COLO668 (cell line): ENCODE results near the gene RASD2.
A peak's percentile ranks its signal among the peaks of the same experiment; 100 is the strongest.

ENCODE experiments used
- DNase-seq: peaks from one replicate; lab custom pipeline; 2025; ENCODE audit not compliant: unreplicated experiment; lab: John Stamatoyannopoulos, UW

The RASD2 gene

DNA sequence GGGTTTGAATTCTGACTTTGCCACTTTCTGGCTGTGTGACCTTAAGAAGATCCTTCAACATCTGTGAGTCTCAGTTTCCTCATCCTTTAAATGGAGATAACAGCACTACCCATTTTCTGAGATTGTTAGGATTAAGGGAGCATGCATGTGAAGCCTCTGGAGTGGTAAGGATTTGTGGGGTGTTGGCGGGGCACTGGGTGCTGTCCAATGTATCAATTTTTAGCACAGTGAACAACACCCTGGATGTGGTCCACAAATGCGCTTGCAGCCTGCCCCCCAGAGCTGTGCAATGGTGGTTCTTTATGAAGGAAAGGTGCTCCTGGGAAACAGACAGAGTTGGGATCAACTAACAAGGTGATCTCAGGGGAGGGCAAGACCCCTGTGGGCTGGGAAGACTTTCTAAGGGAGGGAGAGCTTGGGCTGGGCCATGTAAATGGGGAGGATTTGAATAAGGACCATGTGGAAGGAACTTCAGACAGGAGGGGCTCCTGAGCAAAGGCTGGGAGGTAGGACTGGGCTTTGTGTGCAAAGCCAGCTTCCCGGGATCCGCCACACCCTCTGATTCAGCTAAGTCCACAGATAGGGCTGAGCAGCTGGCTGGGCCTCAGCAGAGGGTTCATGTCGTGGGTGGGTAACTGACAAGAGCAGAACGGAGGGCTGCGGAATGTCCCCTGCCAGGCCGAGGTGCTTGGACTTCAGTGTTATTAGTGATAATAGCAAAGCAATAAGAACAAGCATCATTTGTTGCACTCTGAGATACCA is 22.7 kb upstream of the RASD2 start:
- DNase-seq: peak; percentile 46

DNA sequence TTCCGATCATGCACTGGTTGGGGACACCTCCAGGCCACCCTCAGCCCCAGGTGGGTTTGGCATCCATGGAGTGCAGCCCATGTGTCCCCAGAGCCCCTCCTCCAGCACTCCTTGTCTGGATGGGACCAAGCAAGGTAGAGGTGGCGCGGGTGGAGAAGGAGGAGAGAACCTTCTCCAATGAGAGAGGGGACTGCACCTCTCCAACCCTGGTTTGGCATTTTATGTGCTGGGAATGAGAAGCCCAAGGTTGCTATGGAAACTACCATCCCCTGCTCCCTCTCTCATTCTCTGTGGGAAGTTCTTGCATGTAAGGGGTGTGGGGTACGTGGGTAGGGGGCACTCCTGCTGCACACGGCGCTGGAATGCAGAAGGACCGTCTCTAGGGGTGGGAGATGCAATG is 21.8 kb upstream of the RASD2 start:
- DNase-seq: no peak

DNA sequence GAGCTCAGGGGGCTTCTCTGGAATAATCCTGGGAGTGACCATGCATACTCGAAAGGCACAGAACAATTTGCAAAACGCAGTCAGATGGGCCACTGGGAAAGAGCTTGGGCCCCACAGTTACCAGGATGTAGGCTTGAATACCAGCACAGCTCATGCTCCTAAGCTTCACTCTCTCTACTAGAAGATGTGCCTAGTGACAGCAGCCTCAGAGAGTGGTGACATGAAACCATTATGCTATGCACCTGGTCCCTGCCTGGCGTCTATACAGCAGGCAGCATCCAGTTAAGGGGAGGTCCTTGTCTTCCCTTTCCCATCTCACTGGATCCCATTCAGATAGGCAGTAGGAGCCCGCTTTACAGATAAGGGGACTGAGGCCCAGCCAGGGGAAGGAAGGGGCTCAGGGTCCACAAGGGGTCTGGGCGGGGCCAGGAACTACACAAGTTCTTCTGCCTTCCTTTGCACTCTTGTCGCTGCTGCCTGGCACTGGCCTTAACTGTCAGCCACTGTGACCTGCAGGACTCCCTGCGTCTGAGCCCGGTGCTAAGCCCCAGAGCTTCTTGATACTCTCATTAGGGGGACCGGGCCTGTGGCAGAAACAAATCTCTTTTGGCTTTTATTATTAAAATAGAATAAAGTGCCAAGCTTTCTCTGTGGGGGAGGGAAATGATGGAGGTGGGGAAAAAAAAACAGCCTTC is 21.2 kb upstream of the RASD2 start:
- DNase-seq: no peak

DNA sequence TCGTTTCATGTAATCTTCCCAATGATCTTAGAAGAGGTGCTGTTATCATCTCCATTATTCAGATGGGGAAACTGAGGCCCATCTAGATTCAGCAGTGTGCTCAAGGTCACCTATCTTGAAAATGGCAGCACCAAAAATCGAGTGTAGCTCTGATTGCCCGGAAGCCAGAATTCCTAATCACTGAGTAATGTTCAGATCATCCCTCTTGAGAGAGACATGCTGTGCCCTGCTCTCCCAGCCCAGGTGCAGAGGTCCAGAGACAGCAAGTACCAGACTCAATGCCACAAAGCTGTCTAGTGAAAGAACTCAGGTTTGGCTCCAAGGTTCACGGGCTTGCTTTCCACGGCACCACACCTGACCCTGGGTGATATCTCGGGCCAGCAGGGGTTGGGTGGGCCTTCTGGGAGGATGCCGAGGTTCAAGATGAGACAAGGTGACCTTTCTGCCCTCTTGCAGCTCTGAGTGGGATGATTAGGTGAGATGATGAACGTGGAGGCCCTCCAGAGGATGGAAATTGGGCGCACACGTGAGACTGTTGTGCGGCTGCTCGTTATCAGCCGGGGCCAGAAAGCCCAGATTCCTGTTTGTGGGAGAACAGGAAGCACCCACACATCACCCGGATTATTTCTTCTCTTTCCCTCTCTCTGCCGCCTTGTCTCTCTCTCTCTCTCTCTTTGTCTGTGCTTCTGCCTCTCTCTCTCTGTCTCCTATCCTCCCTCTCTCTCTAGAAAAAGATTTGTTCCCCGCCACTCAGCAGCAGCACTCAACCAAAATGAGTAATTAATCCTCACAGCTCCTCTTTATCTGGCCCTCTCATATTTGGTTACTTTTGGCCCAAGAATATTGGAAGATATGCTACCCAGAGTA is 19.0 kb upstream of the RASD2 start:
- no peak for DNase-seq

DNA sequence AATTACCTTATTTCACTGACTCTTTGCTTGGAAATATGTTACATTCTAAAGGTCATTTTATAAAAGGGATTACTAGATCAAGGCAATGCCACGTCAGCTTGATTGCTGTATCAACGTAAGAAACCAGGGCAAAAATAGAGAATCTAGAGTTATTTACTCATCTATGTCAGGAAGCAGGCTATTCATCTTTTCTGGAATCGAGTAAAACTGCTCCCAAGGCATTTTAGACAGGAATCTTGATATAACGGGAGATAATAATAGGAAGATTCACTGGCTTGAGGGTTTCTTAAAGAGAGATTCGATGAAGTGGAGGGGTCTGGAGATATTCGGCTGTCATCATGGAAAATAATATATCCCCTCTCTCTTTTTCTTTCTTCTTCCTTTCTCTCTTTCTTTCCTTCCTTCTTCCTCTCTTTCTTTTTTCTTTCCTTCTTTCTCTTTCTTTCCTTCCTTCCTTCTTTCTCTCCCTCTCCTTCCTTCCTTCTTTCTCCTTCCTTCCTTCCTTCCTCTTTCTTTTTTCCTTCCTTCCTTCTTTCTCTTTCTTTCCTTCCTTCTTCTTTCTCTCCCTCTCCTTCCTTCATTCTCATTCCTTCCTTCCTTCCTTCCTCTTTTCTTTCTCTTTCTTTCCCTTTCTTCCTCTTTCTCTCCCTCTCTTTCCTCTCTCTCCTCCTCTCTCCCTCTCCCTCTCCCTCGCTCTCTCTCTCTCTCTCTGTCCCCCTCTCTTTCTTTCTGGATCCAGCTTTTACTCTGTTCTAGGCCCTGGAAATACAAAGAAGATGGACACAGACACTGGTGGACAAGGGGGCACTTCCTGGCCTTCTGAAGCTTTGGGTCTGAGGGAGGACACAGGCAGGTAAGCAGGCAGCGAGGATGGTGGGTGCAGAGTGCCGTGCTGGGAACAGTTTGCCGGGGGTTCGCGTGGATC is 18.1 kb upstream of the RASD2 start:
- DNase-seq: no peak

DNA sequence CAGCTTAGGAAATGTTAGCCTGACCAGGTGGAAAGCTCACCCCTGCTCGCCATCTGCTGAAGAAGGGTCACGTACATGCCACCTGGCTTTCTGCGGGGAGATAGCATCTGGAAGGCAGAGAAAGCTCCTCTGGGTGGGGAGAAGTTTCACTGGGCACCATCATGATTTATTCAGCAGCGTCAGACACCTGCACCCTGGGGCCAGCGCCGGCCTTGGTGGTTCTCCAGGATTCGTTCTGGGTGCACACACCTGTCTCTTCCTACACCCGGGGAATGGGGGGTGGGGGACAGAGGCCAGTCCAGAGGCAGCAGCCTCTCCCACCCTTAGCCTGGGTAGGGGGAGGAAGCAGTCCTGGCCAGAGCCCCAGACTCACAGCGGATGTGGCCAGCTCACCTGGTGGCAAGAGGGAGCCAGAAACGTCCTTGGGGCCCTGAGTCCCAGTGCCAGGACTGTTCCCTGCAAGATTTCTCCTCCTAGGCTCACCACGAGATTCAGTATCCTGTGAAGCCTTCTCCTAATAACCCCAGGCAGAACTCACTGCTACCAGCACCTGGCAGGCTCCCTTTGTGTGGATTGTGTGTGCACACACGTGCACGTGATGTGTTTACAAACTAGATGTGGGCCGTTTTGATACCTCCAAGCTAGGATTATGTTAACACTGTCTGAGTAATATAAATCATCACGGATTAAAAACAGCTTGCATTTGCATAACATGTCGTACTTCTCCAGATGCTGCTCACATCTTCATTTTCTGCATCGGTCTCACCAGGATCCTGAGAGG is 17.3 kb upstream of the RASD2 start:
- DNase-seq: peak; percentile 87

DNA sequence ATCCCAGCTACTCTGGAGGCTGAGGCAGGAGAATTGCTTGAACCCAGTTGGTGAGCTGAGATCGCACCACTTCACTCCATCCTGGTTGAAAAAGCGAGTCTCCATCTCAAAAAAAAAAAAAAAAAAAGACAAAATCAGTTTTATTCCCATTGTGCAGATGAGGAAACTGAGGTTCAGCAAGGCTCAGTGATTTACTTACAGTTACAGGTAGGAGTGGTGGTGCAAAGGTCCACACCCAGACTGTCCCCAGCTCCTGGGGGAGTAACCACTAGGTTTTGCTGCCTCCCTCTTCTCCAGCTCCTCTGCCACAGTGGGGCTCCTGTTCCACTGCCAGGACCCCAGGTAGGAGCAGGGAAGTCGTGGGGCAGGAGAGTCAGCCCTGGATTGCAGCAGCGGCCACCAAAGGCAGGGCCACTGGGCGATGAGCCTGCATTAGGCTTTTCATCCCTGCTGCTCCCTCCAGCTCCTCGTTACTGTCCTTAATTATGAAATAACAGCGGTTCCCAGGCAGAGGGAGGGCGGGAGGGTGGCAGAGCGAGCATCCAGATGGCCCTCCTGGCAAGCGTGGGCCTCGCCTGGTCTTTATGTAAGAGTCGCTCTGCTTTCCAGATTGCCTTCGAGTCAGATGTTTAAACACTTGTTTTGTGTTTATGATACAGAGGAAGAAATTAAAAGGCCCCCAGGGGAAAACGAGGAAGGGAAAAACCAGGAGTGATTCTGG is 15.5 kb upstream of the RASD2 start:
- peak; percentile 62 for DNase-seq

DNA sequence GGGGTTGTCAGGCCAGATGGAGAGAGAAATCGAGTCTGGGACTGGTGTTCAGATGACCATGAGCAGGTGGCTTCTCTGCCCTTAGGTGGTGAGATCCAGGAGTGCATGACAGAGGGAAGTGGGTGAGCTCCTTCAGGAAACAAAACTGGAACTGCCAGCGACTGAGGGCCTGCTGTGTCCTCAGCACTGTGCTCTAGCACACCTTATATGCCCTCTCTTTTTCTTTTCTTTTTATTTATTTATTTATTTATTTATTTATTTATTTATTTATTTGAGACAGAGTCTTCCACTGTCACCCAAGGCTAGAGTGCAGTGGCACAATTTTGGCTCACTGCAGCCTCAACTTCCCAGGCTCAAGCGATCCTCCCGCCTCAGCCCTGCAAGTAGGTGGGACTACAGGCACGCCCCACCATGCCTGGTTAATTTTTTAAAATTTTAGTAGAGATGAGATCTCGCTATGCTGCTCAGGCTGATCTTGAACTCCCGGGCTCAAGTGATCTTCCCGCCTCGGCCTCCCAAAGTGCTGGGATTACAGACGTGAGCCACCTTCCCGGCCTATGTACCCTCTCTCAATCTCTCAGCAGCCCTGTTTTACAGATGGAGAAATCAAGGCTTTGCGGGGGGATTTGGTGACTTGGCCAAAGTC is 14.8 kb upstream of the RASD2 start:
- DNase-seq: peak; percentile 62

DNA sequence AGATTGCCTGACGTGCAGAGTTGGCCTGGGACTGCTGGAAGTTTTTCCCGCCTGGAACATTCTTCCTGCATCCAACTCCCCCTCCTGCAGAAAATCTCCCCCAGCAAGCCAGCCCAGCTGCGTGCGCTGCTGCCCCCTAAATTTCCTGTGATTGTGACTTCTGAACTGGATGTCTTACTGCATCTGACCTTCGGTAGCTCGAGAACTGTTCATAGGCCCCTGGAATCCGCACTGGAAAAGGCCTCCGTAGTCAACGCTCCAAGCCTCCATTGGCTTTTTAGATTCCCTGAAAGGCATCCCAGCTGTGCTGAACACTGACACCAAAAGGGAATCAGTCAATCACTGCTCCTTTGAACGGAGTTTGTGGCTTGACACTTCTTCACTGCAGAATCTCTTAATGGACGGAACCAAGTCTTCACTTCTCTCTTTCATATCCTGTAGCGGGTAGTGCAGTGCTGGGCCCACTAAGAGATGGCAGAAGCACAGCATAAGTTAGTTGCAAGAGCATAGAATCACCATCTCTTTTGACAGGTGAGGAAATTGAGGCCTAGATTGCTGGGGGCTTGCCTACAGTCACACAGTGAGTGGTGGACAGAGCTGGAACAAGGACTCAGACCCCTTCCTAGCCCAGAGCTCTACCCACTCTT is 14.2 kb upstream of the RASD2 start:
- no peak for DNase-seq

DNA sequence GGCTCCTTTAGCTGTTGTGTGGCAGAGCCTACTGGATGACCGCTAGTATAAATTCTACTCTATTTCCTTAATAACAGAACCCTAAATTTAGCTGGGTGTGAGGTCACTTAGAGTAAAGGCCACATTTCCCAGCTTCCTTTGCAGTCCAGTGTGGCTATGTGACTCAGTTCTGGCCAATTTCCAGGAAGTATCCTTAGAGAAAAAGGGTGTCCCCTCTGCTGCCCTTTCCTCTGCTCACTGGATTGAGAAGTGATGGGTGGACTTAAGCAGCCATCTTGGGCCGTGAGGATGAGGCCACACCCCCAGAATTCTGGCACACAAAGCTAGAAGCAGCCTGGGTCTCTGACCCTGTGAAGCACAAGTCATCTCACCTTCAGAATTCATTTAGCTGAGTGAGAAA is 11.7 kb upstream of the RASD2 start:
- no peak for DNase-seq

DNA sequence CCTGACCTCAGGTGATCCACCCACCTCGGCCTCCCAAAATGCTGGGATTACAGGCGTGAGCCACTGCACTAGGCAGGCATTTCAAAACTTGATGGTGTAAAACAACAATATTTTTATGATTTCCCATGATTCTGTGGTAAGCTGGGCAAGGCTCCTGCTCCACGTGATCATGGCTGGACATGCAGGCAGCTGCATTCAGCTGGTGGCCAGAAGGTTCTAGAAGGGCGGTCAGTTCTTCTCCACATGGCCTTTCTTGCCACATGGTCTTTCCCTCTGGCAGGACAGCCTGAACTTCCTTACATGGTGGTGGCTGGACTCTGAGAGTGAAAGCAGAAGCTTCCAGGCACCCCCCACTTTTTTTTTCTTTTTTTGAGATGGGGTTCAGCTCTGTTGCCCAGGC is 9.9 kb upstream of the RASD2 start:
- DNase-seq: no peak

DNA sequence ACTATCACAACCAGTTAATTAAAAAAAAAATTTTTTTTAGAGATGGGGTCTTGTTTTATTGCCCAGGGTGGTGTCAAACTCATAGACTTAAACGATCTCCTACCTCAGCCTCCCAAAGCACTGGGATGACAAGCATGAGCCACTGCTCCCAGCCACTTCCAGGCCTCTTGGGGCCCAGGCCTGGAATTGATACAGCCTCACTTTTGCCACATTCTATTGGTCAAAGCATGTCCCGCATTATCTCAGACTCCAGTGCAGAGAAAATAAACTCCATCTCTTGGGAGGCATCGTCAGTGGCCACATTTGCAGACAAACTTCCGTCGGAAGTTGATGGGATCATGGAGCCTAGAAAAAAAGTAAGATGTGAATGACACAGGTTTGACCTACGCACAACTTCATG is 9.4 kb upstream of the RASD2 start:
- no peak for DNase-seq

DNA sequence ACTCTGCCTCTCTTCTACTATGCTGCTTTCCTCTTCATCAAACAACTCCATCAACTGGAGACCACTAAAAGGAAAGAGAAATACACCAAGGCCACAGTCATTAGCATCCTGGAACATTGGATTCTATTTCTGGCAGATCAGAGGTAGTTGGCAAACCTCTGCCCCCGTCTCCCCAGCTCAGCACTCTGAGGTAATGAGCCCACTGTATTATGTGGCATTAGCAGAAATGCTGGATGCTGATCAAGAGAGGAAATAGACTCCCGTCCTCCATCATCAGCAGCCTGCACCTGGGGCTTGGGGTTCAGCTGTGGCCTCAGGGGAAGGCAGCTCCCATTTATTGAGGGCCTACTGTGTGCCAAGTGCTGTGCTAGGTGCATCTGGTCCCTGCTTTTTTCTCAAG is 9.0 kb upstream of the RASD2 start:
- DNase-seq: no peak

DNA sequence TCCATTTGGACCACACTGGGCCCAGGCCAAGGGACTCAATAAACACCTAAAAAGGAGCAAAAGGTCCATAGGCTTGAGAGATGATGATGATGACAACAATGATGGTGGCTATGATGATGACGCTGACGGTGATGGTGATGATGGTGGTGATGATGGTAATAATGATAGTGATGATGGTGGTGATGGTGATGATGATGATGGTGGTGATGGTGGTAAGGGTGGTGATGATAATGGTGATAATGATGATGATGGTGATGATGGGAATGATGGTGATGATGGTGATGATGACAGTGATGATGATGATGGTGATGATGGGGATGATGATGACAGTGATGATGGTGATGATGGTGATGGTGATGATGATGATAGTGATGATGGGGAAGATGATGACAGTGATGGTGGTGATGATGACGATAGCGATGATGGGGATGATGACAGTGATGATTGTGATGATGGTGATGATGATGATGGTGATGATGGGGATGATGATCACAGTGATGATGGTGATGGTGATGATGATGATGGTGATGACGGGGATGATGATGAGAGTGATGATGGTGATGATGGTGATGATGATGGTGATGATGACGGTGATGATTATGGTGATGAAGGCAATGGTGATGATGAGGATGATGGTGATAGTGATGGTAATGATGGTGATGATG is 7.1 kb upstream of the RASD2 start:
- no peak for DNase-seq

DNA sequence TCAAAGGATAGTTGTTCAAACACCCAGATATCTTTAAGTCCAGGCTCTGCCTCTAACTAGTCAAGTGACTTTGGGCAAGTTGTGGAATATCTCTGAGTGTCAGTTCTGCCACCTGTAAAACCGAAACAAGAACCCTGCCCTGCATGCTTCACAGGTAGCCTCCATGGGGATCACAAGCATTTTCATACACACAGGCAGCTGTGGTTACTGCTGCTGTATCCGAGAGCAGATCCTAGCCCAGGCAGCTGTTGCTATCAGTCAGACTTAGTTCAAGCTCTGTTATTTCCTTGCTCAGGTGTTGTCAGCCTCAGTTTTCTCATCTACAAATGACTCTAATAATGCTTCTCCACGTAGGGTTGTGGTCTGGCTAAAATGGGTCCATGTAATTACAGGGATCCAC is 6.5 kb upstream of the RASD2 start:
- DNase-seq: no peak

DNA sequence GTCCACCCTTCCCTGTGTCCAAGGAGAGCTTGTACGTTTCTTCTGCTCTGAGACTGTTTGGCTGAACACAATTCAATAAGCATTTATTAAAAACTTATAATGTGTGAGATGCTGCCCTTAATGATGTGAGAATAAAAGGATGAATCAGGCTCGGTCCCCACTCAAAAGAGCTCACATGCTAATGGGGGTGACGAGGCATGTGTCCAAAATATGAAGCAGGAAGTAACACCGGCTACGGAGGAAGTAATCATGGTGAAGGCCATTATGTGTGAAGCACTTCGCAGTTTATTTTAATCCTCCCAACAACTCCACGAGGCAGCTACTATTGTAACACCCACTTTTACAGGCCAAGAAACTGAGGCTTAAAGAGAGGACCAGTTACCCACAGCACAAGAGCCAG is 3.4 kb upstream of the RASD2 start:
- no peak for DNase-seq

DNA sequence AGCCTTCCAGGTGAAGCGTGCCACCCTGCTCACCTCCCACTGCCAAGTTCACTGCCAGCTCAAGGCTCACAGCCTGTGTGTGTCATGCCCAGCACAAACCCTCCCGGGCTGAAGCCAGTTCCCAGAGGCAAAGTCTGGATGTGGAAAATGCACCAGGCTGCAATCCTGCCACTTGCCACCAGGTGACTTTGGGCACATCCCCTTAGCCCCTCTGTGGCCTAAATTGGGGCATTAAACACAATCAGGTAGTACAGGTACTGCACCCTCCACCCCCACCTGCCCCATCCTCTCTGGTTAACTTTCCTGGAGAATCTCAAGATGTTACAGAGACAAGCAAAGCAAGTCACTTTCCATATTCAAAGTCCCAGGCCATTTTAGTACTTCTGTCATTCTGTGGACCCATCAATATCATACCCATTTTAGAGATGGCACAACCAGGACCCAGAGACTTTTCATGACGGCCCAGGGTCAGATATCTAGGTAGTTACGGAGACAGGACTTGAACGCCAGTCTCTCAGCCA is 1.8 kb upstream of the RASD2 start:
- DNase-seq: peak; percentile 46

DNA sequence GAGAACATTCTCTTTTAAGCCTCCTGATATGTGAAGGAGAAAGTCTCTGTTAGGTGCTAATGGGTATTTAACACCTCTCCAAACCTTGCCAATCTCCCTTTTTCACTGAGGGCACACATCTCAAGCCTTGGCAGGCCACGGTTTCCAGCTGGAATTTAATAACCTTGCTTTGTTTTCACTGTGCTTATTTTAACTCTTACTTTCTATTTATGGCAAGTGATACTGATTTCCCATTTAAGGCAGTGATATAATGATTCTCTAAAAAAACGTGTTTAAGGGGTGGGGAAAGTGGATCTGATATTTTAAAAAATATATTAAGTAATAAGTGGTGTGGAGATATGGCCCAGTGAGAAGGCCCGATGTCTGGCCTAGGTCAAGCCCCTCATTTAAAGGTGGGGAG is 1.1 kb upstream of the RASD2 start:
- no peak for DNase-seq
